Cardiac muscle cell (in vitro differentiated cells and primary cell): ENCODE measurements around the gene NCBP2L. TPM values are rescaled to one million over a fixed set of nuclear protein-coding genes. Genes with fewer than 3 reads are reported as not detected.
"Not testable (repeated sequence)": the region's sequence is repeated elsewhere in the genome, so short reads cannot be mapped to it uniquely, and the experiment has no call there.

ENCODE experiments used
- DNase-seq, 2 donors: peaks; one replicate each; pipeline versions ENCODE4 v3.0.0 to v3.0.0-alpha.2; 2010 to 2017; ENCODE audit warnings: low read depth in 1 of 2, low spot score in 1 of 2
- H3K27ac ChIP-seq: fragments of 200-600 bp; sonication (generic); 2 replicates; pipeline ENCODE4 v1.5.1; 2016
- H3K27me3 ChIP-seq: fragments of 200-600 bp; sonication (generic); 2 replicates; pipeline ENCODE4 v1.6.0; 2016; ENCODE audit warnings: control low read depth
- H3K36me3 ChIP-seq: fragments of 200-600 bp; sonication (generic); 2 replicates; pipeline ENCODE4 v1.5.1; 2016; ENCODE audit warnings: control low read depth
- H3K4me1 ChIP-seq: fragments of 200-600 bp; sonication (generic); 2 replicates; pipeline ENCODE4 v1.8.1; 2017; ENCODE audit warnings: low read depth, mild to moderate bottlenecking, mixed run types
- H3K4me3 ChIP-seq: fragments of 200-600 bp; sonication (generic); 2 replicates; pipeline ENCODE4 v1.5.1; 2016; ENCODE audit warnings: mild to moderate bottlenecking
- H3K9me3 ChIP-seq: fragments of 200-600 bp; sonication (generic); 2 replicates; pipeline ENCODE4 v1.5.1; 2017; ENCODE audit warnings: low read depth, mild to moderate bottlenecking, control low read depth
- CTCF ChIP-seq: IDR thresholded peaks from 2 replicates; pipeline ENCODE4 v1.5.1; 2012; ENCODE audit warnings: low read depth, mild to moderate bottlenecking, low read length
- polyA plus RNA-seq: library from polyadenylated mRNA; unstranded; fragments of >200 nt; fragmentation: Nextera tagmentation; extraction: Ambion mirVana; gene quantifications from 2 replicates; pipeline ENCODE4 v1.2.1, GENCODE V29; 2016
- total RNA-seq: library from RNA; depleted of rRNA; stranded (reverse); fragments of >200 nt; gene quantifications from 2 replicates; pipeline ENCODE4 v1.2.3, GENCODE V29; 2016

NCBP2L gene
- total and polyA plus RNA-seq, 2 experiments from 2014 or later, result 0.16 TPM; not detected in 1

GRCh38 chrX:107780525-107780924 is 3.0 kb downstream of the NCBP2L start:
- no peak for TF ChIP-seq CTCF
- Histone ChIP-seq H3K27me3 (no peaks in the 10 kb centered on the region), H3K9me3 (no peaks in the 10 kb centered on the region), H3K27ac (no peak overlapping the region), H3K4me3 (no peak overlapping the region), H3K4me1 (peaks cover 4% of the 10 kb centered on the region), H3K36me3 (no peaks in the 10 kb centered on the region)
- DNase-seq, result no peak

GRCh38 chrX:107787827-107788226 is 10.3 kb downstream of the NCBP2L start:
- Histone ChIP-seq H3K4me3 (no peak overlapping the region), H3K27me3 (no peaks in the 10 kb centered on the region), H3K27ac (no peak overlapping the region), H3K4me1 (no peaks in the 10 kb centered on the region), H3K36me3 (no peaks in the 10 kb centered on the region), H3K9me3 (no peaks in the 10 kb centered on the region)
- DNase-seq, result peak in 1 of 2 donors; percentile 4
- no peak for TF ChIP-seq CTCF

DNA sequence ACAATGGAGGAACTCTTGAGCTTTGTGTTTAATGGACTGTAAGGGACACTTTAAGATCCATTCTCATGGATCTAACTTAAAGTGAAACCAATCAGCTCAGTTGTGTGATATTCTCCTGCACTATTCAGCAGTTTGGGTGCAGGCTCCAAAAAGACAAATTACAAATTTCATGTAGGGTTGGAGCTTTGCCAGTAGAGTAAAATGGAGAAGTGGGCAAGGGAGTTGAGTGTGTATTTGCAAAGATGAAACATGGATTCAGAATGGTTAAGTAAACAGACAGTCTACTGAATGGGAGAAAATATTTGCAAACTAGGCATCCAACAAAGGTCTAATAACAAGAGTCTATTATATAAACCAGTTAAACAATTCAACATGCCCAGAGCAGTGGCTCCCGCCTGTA is 26.9 kb downstream of the NCBP2L start:
- Histone ChIP-seq H3K9me3 (no peaks in the 10 kb centered on the region), H3K4me1 (no peaks in the 10 kb centered on the region)
- no peak for TF ChIP-seq CTCF

DNA sequence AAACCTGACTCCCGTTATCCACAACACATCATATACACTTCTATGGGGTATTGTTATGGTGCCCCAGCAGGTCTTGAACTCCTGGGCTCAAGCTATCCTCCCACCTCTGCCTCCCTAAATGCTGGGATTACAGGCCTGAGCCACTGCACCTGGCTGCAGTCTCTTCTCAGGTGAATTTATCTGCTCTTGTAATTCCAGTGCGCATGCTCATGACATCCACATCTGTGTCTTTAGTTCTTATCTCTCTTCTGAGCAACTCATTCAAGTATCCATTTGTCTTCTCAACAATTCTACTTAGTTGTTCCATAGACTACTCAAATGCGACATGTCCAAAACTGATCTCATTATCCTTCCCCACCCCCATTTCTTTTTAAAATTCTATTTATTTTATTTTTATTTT is 27.6 kb downstream of the NCBP2L start:
- TF ChIP-seq CTCF, result no peak
- Histone ChIP-seq H3K4me1 (no peaks in the 10 kb centered on the region), H3K4me3 (no peak overlapping the region), H3K36me3 (no peaks in the 10 kb centered on the region), H3K27me3 (no peaks in the 10 kb centered on the region), H3K9me3 (no peaks in the 10 kb centered on the region), H3K27ac (no peak overlapping the region)
- DNase-seq, result no peak

More for the DNA sequence above, 26.9 kb downstream of the NCBP2L start:
- Histone ChIP-seq H3K4me3 (no peak overlapping the region), H3K36me3 (no peaks in the 10 kb centered on the region), H3K27me3 (no peaks in the 10 kb centered on the region), H3K27ac (no peak overlapping the region)
- DNase-seq, result no peak

DNA sequence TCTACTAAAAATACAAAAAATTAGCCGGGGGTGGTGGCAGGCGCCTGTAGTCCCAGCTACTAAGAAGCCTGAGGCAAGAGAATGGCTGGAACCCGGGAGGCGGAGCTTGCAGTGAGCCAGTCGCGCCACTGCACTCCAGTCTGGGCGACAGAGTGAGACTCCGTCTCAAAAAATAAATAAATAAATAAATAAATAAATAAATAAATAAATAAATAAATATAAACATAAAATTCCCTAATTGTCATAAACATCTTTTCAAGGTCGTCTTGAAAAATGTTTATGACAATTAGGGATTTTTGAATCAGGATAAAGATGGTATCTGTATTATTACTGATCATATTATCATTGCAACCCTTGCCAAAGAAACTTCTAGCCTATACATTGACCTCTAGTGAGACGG is 32.5 kb downstream of the NCBP2L start:
- not testable (repeated sequence) for H3K9me3 ChIP-seq, H3K27ac ChIP-seq, H3K36me3 ChIP-seq, H3K27me3 ChIP-seq, H3K4me1 ChIP-seq, DNase-seq, H3K4me3 ChIP-seq

- H3K27ac ChIP-seq, result no peak overlapping the region
- no peaks in the 10 kb centered on the region for H3K36me3 ChIP-seq
- TF ChIP-seq CTCF, result no peak
- H3K4me3 ChIP-seq, result no peak overlapping the region
- H3K27me3 ChIP-seq, result peaks cover 6% of the 10 kb centered on the region
- no peak for DNase-seq
- H3K9me3 ChIP-seq, result no peaks in the 10 kb centered on the region
- no peaks in the 10 kb centered on the region for H3K4me1 ChIP-seq
Observed at GRCh38 chrX:107818900-107819521, 41.5 kb downstream of the NCBP2L start.
